Sigmoid colon (tissue), 4 donors: Measurements from ENCODE around the gene ADK.

Experiments
- CTCF ChIP-seq, 4 experiments: fragments of 450-650 bp in 3 of 4; fragments of 200-600 bp in 1 of 4; IDR thresholded peaks; one replicate each; pipeline ENCODE4 v1.5.1; 2016 to 2019; ENCODE audit warnings: antibody characterized with exemption in 4 of 4, mild to moderate bottlenecking in 3 of 4, moderate library complexity in 2 of 4
- EP300 ChIP-seq, 4 donors: sonication (generic); formaldehyde crosslinking; IDR thresholded peaks; one replicate each; pipeline ENCODE4 v1.6.1; 2017; ENCODE audit warnings: antibody characterized with exemption in 4 of 4
- POLR2AphosphoS5 ChIP-seq, 4 donors: sonication (generic); formaldehyde crosslinking; IDR thresholded peaks; one replicate each; pipeline ENCODE4 v1.6.1; 2017; ENCODE audit warnings: antibody characterized with exemption in 4 of 4

GRCh38 chr10:74150990-74151878 is at the start of gene ADK:
- TF ChIP-seq CTCF (IDR thresholded peaks at IDR 0.05) (peak in 1 of 4 experiments; percentile 16), POLR2AphosphoS5 (IDR thresholded peaks at IDR 0.05) (peak; percentile 70 to 92 (median 84)), EP300 (IDR thresholded peaks at IDR 0.05) (no peak)
